NCI-H2196 treated with DMSO at 0.1 percent for 48 hours (cell line): ENCODE measurements around the gene PDE8A.

Experiments
- DNase-seq: peaks from one replicate; lab custom pipeline; 2025; ENCODE audit not compliant: unreplicated experiment; lab: John Stamatoyannopoulos, UW

Gene PDE8A

GRCh38 chr15:84981711-84982300, at the start of gene PDE8A:
Gene PDE8A (plus strand): TSS chr15:84981856. CDS start chr15:84982163, 307 bp downstream.
- no peak for DNase-seq

- DNase-seq: no peak
Observed at GRCh38 chr15:84934942-84935729, 46.5 kb upstream of the PDE8A start.

GRCh38 chr15:84937144-84937543, 44.5 kb upstream of the PDE8A start:
- no peak for DNase-seq

- DNase-seq: no peak
Observed at GRCh38 chr15:84938726-84939125, 42.9 kb upstream of the PDE8A start.

- no peak for DNase-seq
Observed at GRCh38 chr15:84940399-84940798, 41.3 kb upstream of the PDE8A start.

GRCh38 chr15:84942456-84942855, 39.2 kb upstream of the PDE8A start:
- DNase-seq: no peak

- DNase-seq: no peak
Observed at GRCh38 chr15:84944311-84944710, 37.3 kb upstream of the PDE8A start.

- no peak for DNase-seq
Observed at GRCh38 chr15:84944861-84945260, 36.8 kb upstream of the PDE8A start.

GRCh38 chr15:84946772-84947489, 34.7 kb upstream of the PDE8A start:
- DNase-seq: no peak

GRCh38 chr15:84947947-84948830, 33.5 kb upstream of the PDE8A start:
- DNase-seq: no peak

- no peak for DNase-seq
Observed at GRCh38 chr15:84949043-84949442, 32.6 kb upstream of the PDE8A start.

- no peak for DNase-seq
Observed at GRCh38 chr15:84949845-84950569, 31.6 kb upstream of the PDE8A start.

GRCh38 chr15:84950570-84951111, 31.0 kb upstream of the PDE8A start:
- DNase-seq: no peak

GRCh38 chr15:84951736-84952135, 29.9 kb upstream of the PDE8A start:
- no peak for DNase-seq

- DNase-seq: no peak
Observed at GRCh38 chr15:84953136-84953535, 28.5 kb upstream of the PDE8A start.

GRCh38 chr15:84953726-84954125, 27.9 kb upstream of the PDE8A start:
- no peak for DNase-seq

GRCh38 chr15:84955089-84955848, 26.4 kb upstream of the PDE8A start:
- no peak for DNase-seq

GRCh38 chr15:84956199-84956598, 25.5 kb upstream of the PDE8A start:
- no peak for DNase-seq

- DNase-seq: no peak
Observed at GRCh38 chr15:84960391-84961113, 21.1 kb upstream of the PDE8A start.
